HG02885 (cell line): ENCODE measurements around the gene STRN3.
"Not testable (repeated sequence)": the region's sequence is repeated elsewhere in the genome, so short reads cannot be mapped to it uniquely, and the experiment has no call there.

Experiments used
- ATAC-seq: cut with Tn5 transposase; IDR thresholded peaks from one replicate; pipeline ENCODE4 v1.9.1; 2021; ENCODE audit warnings: mild to moderate bottlenecking; ENCODE audit not compliant: unreplicated experiment, poor library complexity

STRN3 gene

DNA sequence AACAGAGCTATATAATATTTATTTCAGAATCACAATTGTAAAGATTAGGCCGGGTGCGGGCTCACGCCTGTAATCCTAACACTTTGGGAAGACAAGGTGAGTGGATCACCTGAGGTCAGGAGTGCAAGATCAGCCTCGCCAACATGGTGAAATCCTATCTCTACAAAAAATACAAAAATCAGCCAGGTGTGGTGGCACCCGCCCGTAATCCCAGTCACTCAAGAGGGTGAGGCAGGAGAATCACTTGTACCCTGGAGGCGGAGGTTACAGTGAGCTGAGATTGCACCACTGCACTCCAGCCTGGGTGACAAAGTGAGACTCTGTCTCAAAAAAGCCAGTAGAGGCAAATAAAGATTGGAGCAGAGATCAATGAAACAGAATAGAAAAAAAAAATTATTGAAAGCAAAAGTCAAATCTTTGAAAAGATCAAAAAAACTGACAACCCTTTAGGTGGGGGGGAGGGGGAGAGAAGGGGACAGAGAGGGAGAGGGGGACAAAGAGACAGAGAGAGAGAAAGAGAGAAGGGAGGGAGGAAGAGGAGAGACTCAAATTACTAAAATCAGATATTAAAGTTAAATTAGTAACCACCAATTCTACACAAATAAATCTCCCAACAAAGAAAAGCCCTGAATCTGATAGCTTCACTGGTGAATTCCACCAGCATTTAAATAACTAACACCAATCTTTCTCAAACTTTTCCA is 53.1 kb downstream of the STRN3 start:
- no peak for ATAC-seq

- ATAC-seq, result not testable (repeated sequence)
Observed at GRCh38 chr14:30972036-30972732, 54.0 kb downstream of the STRN3 start.

GRCh38 chr14:30971586-30971985 is 54.6 kb downstream of the STRN3 start:
- ATAC-seq, result no peak

- ATAC-seq, result peak; percentile 68
Observed at GRCh38 chr14:30969796-30970195, 56.4 kb downstream of the STRN3 start.

DNA sequence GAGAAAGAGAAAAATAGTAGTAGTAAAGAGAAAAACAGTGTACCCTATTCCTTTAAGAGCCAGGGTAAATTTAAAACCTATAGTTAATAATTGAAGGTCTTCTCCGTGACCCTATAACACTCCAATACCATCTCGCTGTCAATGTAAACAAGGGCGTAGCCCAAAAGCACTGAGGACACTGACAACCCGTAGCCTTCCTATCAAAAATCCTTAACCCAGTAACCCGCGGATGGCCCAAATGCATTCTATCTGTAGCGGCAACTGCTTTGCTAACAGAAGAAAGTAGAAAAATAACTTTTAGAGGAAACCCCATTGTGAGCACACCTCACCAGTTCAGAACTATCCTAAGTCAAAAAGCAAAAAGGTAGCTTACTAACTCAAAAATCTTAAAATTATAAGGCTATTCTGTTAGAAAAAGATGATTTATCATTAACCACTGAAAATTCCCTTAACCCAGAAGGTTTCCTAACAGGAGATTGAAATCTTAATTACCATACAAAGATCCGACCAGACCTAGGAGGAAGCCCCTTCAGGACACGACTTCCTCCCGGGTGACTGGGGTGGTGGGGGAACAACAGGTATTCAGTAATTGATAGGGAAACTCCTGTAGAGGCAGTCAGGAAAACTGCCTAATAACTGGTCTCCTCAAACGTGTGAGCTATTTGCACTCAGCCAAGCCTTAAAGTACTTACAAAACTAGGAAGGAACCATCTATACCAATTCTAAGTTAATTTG is 58.6 kb downstream of the STRN3 start:
- ATAC-seq, result not testable (repeated sequence)

- ATAC-seq, result no peak
Observed at GRCh38 chr14:30966415-30967363, 59.5 kb downstream of the STRN3 start.

DNA sequence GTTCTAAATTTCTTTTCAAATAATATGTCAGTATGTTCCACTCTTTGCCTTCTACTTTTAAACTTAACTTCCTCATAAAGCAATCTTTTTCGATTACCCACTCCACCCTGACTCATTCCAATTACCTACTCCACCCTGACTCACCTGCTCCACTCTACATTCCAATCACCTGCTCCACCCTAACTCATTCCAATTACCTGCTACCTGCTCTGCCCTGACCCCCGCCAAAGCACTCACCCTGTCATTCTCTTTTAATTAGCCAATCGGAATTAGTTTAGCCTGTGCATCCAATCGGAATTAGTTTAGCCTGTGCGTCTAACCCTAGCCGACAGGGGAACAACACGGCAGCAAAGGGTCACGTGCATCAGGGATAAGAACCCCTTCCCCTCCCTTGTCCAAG is 60.3 kb downstream of the STRN3 start:
- not testable (repeated sequence) for ATAC-seq

GRCh38 chr14:30962537-30962936 is 63.6 kb downstream of the STRN3 start:
- not testable (repeated sequence) for ATAC-seq

GRCh38 chr14:30961330-30961729 is 64.8 kb downstream of the STRN3 start:
- no peak for ATAC-seq

- no peak for ATAC-seq
Observed at GRCh38 chr14:30960216-30960615, 66.0 kb downstream of the STRN3 start.

DNA sequence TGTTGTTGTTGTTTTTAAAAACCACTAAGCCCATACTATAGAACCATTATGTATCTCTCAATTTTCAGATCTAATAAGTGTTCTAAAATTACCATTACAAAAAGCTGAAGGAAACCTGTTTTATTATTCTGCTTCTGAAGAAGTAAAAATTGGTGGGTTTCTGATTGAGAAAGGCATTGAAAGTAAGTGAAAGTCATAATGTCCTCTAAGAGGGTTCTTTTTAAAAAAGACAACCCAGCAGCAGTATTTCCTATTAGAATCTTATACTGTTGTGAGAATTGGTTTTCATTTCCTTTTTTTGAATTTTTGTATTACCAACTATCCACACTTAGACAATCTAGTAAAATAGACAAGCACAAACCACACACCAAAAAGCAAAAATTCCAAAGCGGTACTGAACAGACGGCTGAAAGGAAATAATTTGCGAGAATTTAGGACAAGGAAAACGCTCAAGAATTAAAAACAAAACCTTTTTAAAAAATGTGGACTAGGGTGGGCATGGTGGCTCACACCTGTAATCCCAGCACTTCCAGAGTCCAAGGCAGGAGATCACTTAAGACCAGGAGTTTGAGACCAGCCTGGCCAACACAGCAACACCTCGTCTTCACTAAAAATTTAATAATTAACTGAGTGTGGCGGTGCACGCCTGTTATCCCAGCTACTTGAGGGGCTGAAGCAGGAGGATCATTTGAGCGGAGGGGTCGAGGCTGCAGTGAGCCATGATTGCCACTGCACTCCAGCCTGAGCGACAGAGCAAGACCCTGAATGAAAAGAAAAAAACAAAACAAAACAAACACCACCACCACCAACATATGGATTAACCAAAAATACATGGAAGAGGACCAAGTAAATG is 67.4 kb downstream of the STRN3 start:
- ATAC-seq, result peak; percentile 55

DNA sequence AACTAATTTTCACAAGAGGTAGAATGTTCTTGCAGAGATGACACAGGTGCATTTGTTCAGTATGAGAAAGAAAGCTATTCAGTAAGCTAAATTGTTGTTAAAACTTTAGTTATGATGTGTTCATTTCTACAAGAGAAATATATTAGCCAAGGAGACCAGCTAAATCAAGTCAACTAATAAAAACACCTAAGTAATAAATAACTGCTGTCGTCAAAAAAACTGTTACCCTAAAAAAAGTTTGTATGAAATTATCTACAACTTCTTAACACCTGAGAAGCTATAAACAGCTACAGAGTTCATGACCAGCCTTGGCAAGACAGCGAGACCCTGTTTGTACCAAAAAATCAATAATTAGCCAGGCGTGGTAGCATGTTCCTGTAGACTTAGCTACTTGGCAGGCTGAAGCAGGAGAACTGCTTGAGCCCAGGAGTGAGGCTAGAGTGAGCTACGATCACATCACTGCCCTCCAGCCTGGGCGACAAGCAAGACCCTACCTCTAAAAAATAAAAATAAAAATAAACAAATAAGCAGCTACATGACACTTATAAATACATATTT is 68.3 kb downstream of the STRN3 start:
- ATAC-seq, result no peak

GRCh38 chr14:30949651-30950050 is 76.5 kb downstream of the STRN3 start:
- ATAC-seq, result no peak

DNA sequence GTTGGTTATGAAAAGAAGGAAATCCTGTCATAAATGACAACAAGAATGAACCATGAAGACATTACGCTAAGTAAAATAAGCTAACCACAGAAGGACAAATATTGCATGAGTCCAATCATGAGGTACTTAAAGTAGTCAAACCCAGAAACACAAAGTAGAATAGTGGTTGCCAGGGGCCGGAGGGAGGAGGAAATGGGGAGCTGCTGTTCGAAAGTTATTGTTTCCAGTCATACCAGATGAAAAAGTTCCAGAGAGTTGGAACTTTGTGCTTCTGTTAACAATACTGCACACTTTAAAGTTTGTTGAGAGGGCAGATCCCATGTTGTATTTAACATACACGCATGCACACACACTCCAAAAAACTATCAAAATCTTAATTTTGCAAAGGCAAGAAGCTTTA is 82.5 kb downstream of the STRN3 start:
- no peak for ATAC-seq

- no peak for ATAC-seq
Observed at GRCh38 chr14:30940886-30941285, 85.3 kb downstream of the STRN3 start.

DNA sequence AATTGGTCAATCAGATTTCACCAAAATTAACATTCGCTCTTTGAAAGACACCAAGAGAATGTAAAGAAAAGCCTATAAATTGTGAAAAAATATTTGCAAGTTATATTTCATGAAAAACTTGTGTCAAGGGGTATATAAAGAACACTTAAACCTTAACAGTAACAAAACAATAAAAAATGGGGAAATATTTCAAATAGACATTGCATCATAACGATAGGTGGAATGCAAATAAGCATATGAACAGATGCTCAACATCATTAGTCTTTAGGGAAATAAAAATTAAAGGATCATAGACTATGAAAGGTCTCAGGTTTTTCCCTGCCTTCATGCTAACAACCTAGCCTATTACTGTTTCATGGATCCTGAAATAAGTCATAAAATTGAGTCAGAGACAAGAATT is 87.6 kb downstream of the STRN3 start:
- no peak for ATAC-seq

- ATAC-seq, result no peak
Observed at GRCh38 chr14:30935445-30935844, 90.7 kb downstream of the STRN3 start.

DNA sequence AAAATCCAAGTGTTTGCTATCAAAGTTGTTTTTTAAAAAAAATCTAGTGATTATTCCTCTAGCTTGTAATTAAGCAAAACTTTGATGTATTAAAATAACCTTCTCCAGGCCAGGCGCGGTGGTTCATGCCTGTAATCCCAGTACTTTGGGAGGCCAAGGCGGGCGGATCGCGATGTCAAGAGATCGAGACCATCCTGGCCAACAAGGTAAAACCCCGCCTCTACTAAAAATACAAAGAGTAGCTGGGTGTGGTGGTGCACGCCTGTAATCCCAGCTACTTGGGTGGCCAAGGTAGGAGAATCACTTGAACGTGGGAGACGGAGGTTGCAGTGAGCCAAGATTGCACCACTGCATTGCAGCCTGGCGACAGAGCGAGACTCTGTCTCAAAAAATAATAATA is 92.2 kb downstream of the STRN3 start:
- not testable (repeated sequence) for ATAC-seq

DNA sequence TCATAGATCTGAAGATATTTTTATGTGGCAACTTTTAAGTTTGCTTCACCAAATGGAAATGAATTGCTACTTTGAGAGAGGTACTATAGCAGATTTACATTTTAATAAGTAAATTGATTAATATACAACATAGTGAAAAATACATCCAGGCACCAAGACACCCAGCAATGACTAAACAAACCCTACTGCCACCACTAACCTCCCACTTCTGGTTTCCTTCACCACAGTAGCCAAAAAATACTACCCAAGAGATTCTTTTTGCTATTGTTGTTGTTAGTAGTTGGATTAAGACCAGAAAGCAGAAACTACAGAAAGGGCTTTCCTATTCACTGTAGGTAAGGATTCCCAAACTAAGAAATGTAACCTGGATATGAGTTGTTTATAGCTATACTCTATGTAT is 97.7 kb downstream of the STRN3 start:
- no peak for ATAC-seq
